GM23338 (cell line): ENCODE measurements around the gene VWA3B. TPM values are rescaled to one million over a fixed set of nuclear protein-coding genes. Genes with fewer than 3 reads are reported as not detected.

Experiments used
- ATAC-seq: fragments of 200-7000 bp; cut with Tn5 transposase; 3 replicates; pipeline ENCODE4 v1.9.1; 2020
- DNase-seq: peaks from one replicate; pipeline ENCODE4 v3.0.0-alpha.2; 2015; ENCODE audit warnings: low spot score
- H2AFZ ChIP-seq: fragments of 200-600 bp; sonication (generic); 2 replicates; pipeline ENCODE4 v1.8.0; 2016; ENCODE audit warnings: antibody characterized with exemption, mild to moderate bottlenecking, moderate library complexity
- H3F3A ChIP-seq: fragments of 200-600 bp; sonication (generic); replicated peaks from 2 replicates; pipeline ENCODE4 v1.8.0; 2017; ENCODE audit warnings: antibody characterized with exemption, mixed run types, low read depth
- H3K27ac ChIP-seq: fragments of 200-600 bp; sonication (generic); 2 replicates; pipeline ENCODE4 v1.6.1; 2016; ENCODE audit warnings: low read depth
- H3K27me3 ChIP-seq: fragments of 200-600 bp; sonication (generic); 2 replicates; pipeline ENCODE4 v1.8.0; 2016; ENCODE audit warnings: mild to moderate bottlenecking, mixed run types, moderate library complexity; ENCODE audit not compliant: insufficient read depth
- H3K36me3 ChIP-seq: fragments of 200-600 bp; sonication (generic); 2 replicates; pipeline ENCODE4 v1.8.0; 2016; ENCODE audit warnings: mild to moderate bottlenecking; ENCODE audit not compliant: insufficient read depth
- H3K4me1 ChIP-seq: fragments of 200-600 bp; sonication (generic); 2 replicates; pipeline ENCODE4 v1.8.0; 2016; ENCODE audit warnings: mild to moderate bottlenecking, moderate library complexity; ENCODE audit not compliant: insufficient read depth
- H3K4me2 ChIP-seq: fragments of 200-600 bp; sonication (generic); 2 replicates; pipeline ENCODE4 v1.7.1; 2017; ENCODE audit warnings: mixed run types
- H3K4me3 ChIP-seq: fragments of 200-600 bp; sonication (generic); 2 replicates; pipeline ENCODE4 v1.6.1; 2016; ENCODE audit warnings: mixed run types
- H3K79me2 ChIP-seq: fragments of 200-600 bp; sonication (generic); replicated peaks from 2 replicates; pipeline ENCODE4 v1.8.0; 2017; ENCODE audit warnings: mild to moderate bottlenecking; ENCODE audit not compliant: insufficient read depth
- H3K9me2 ChIP-seq: fragments of 200-600 bp; sonication (generic); 2 replicates; pipeline ENCODE4 v1.8.0; 2017; ENCODE audit not compliant: insufficient read depth
- H4K20me1 ChIP-seq: fragments of 200-600 bp; sonication (generic); replicated peaks from 2 replicates; pipeline ENCODE4 v1.8.0; 2017; ENCODE audit warnings: mild to moderate bottlenecking; ENCODE audit not compliant: insufficient read depth
- H3K27ac Mint-ChIP-seq: 2 replicates; pipeline ENCODE4 v1.8.0; 2020; ENCODE audit warnings: inconsistent platforms, mild to moderate bottlenecking, moderate library complexity, mixed read lengths
- H3K27me3 Mint-ChIP-seq: 3 replicates; pipeline ENCODE4 v1.8.0; 2022; ENCODE audit warnings: low read depth, mild to moderate bottlenecking, moderate library complexity, mixed read lengths, inconsistent platforms; ENCODE audit not compliant: insufficient read depth, poor library complexity
- H3K36me3 Mint-ChIP-seq: 3 replicates; pipeline ENCODE4 v1.8.0; 2021; ENCODE audit warnings: low read depth, mild to moderate bottlenecking, inconsistent platforms, moderate library complexity, mixed read lengths
- H3K4me1 Mint-ChIP-seq: 3 replicates; pipeline ENCODE4 v1.8.0; 2020; ENCODE audit warnings: mild to moderate bottlenecking, inconsistent platforms, mixed read lengths
- H3K4me3 Mint-ChIP-seq: 3 replicates; pipeline ENCODE4 v1.8.0; 2021; ENCODE audit warnings: moderate library complexity, mild to moderate bottlenecking, inconsistent platforms, mixed read lengths
- H3K9me3 Mint-ChIP-seq: 3 replicates; pipeline ENCODE4 v1.8.0; 2020; ENCODE audit warnings: moderate library complexity, mild to moderate bottlenecking, inconsistent platforms, mixed read lengths
- CREB1 ChIP-seq: fragments of 250-450 bp; sonication (Bioruptor Pico); IDR thresholded peaks from 2 replicates; pipeline ENCODE4 v1.5.0; 2020; ENCODE audit warnings: low read depth, mild to moderate bottlenecking, moderate library complexity
- EZH2 ChIP-seq: fragments of 200-600 bp; sonication (generic); IDR thresholded peaks from one replicate; pipeline ENCODE4 v1.8.0; 2017; ENCODE audit warnings: antibody characterized with exemption, mild to moderate bottlenecking, low read depth; ENCODE audit not compliant: unreplicated experiment
- JUNB ChIP-seq: IDR thresholded peaks from one replicate; pipeline ENCODE4 v1.6.1; 2016; ENCODE audit warnings: antibody characterized with exemption; ENCODE audit not compliant: unreplicated experiment
- NANOG ChIP-seq: IDR thresholded peaks from 2 replicates; pipeline ENCODE4 v1.6.1; 2016; ENCODE audit warnings: antibody characterized with exemption, borderline replicate concordance
- POLR2AphosphoS5 ChIP-seq: IDR thresholded peaks from 2 replicates; pipeline ENCODE4 v1.6.1; 2016; ENCODE audit warnings: antibody characterized with exemption, low read depth
- REST ChIP-seq: IDR thresholded peaks from one replicate; pipeline ENCODE4 v1.6.1; 2018; ENCODE audit warnings: antibody characterized with exemption; ENCODE audit not compliant: unreplicated experiment
- STAT1 ChIP-seq: IDR thresholded peaks from one replicate; pipeline ENCODE4 v1.6.1; 2016; ENCODE audit warnings: antibody characterized with exemption; ENCODE audit not compliant: unreplicated experiment
- ZNF331 ChIP-seq: fragments of 250-450 bp; sonication (Bioruptor Pico); IDR thresholded peaks from 2 replicates; pipeline ENCODE4 v1.5.0; 2020; ENCODE audit warnings: low read depth, mild to moderate bottlenecking, moderate library complexity
- ZNF462 ChIP-seq: fragments of 250-450 bp; sonication (Bioruptor Pico); IDR thresholded peaks from 2 replicates; pipeline ENCODE4 v1.5.0; 2020; ENCODE audit warnings: mild to moderate bottlenecking, moderate library complexity
- polyA plus RNA-seq: library from polyadenylated mRNA; unstranded; fragments of >200 nt; fragmentation: Nextera tagmentation; extraction: Ambion mirVana; gene quantifications from 2 replicates; pipeline ENCODE4 v1.2.1, GENCODE V29; 2016
- total RNA-seq: library from RNA; depleted of rRNA; stranded (reverse); fragments of >200 nt; shearing (Covaris generic); gene quantifications from 2 replicates; pipeline ENCODE4 v1.2.3, GENCODE V29; 2014
- TF ChIP-seq, protein P1 (sequence below), 2 experiments: fragments of 200-600 bp in 1 of 2; sonication (generic) in 1 of 2; conservative IDR thresholded peaks; 2 replicates each; pipeline versions ENCODE4 v1.5.1 to v1.6.1; 2016 to 2017; ENCODE audit warnings: antibody characterized with exemption in 2 of 2, low read depth in 2 of 2, mild to moderate bottlenecking in 2 of 2, moderate library complexity in 1 of 2

VWA3B gene
- total and polyA plus RNA-seq, 2 experiments from 2014 or later: not detected

- Histone ChIP-seq H2AFZ (no peak overlapping the region), H3K4me2 (no peak overlapping the region), H3F3A (no peaks in the 10 kb centered on the region), H3K4me1 (peaks cover 11% of the 10 kb centered on the region; the same call in 1 of the 2 replicates), H3K27me3 (no peaks in the 10 kb centered on the region), H3K9me2 (no peaks in the 10 kb centered on the region), H3K79me2 (no peaks in the 10 kb centered on the region), H4K20me1 (no peaks in the 10 kb centered on the region), H3K27ac (no peak overlapping the region), H3K36me3 (no peaks in the 10 kb centered on the region), H3K4me3 (no peak overlapping the region)
- H3K36me3 Mint-ChIP-seq: no peaks in the 10 kb centered on the region
- no peaks in the 10 kb centered on the region; the same call in 2 of the 3 replicates for H3K9me3 Mint-ChIP-seq
- ATAC-seq (no peak), DNase-seq (no peak)
- H3K4me3 Mint-ChIP-seq: no peak overlapping the region
- H3K27me3 Mint-ChIP-seq: peaks cover 9% of the 10 kb centered on the region
- no peak for TF ChIP-seq EZH2
- H3K27ac Mint-ChIP-seq: no peak overlapping the region
- peaks cover 18% of the 10 kb centered on the region for H3K4me1 Mint-ChIP-seq
These were observed 93.5 kb downstream of the VWA3B start for GRCh38 chr2:98180456-98180855.

GRCh38 chr2:98181346-98181745 is 94.4 kb downstream of the VWA3B start:
- no peaks in the 10 kb centered on the region for H3K36me3 Mint-ChIP-seq
- TF ChIP-seq POLR2AphosphoS5 (no peak), CREB1 (no peak), JUNB (no peak), STAT1 (no peak), NANOG (no peak), EZH2 (no peak), REST (no peak), ZNF462 (CRISPR knock-in tag) (no peak), ZNF331 (no peak)
- TF ChIP-seq, protein P1, sequence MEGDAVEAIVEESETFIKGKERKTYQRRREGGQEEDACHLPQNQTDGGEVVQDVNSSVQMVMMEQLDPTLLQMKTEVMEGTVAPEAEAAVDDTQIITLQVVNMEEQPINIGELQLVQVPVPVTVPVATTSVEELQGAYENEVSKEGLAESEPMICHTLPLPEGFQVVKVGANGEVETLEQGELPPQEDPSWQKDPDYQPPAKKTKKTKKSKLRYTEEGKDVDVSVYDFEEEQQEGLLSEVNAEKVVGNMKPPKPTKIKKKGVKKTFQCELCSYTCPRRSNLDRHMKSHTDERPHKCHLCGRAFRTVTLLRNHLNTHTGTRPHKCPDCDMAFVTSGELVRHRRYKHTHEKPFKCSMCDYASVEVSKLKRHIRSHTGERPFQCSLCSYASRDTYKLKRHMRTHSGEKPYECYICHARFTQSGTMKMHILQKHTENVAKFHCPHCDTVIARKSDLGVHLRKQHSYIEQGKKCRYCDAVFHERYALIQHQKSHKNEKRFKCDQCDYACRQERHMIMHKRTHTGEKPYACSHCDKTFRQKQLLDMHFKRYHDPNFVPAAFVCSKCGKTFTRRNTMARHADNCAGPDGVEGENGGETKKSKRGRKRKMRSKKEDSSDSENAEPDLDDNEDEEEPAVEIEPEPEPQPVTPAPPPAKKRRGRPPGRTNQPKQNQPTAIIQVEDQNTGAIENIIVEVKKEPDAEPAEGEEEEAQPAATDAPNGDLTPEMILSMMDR (conservative IDR thresholded peaks at IDR 0.05; ENCODE audit: low read depth in 2 of 2): no peak

More at GRCh38 chr2:98181346-98181745, 94.4 kb downstream of the VWA3B start:
- Histone ChIP-seq H3K27ac (no peak overlapping the region), H2AFZ (no peak overlapping the region), H3K4me1 (peaks cover 11% of the 10 kb centered on the region; the same call in 1 of the 2 replicates), H3K4me2 (no peak overlapping the region), H3K36me3 (no peaks in the 10 kb centered on the region), H3K4me3 (no peak overlapping the region), H3K79me2 (no peaks in the 10 kb centered on the region), H3F3A (no peaks in the 10 kb centered on the region), H3K27me3 (no peaks in the 10 kb centered on the region), H4K20me1 (no peaks in the 10 kb centered on the region), H3K9me2 (no peaks in the 10 kb centered on the region)
- no peak for DNase-seq
- Mint-ChIP-seq H3K9me3 (no peaks in the 10 kb centered on the region; the same call in 2 of the 3 replicates), H3K27ac (no peak overlapping the region), H3K4me1 (peaks cover 14% of the 10 kb centered on the region), H3K4me3 (no peak overlapping the region), H3K27me3 (peaks cover 9% of the 10 kb centered on the region)
- no peak for ATAC-seq
